GM19438 (cell line): ENCODE measurements around the gene MRPL23.

Source experiments
- ATAC-seq: cut with Tn5 transposase; IDR thresholded peaks from one replicate; pipeline ENCODE4 v1.9.1; 2021; ENCODE audit warnings: low read depth; ENCODE audit not compliant: unreplicated experiment

Gene MRPL23

GRCh38 chr11:1949922-1950321 lies 2.8 kb downstream of the MRPL23 start:
- no peak for ATAC-seq

DNA sequence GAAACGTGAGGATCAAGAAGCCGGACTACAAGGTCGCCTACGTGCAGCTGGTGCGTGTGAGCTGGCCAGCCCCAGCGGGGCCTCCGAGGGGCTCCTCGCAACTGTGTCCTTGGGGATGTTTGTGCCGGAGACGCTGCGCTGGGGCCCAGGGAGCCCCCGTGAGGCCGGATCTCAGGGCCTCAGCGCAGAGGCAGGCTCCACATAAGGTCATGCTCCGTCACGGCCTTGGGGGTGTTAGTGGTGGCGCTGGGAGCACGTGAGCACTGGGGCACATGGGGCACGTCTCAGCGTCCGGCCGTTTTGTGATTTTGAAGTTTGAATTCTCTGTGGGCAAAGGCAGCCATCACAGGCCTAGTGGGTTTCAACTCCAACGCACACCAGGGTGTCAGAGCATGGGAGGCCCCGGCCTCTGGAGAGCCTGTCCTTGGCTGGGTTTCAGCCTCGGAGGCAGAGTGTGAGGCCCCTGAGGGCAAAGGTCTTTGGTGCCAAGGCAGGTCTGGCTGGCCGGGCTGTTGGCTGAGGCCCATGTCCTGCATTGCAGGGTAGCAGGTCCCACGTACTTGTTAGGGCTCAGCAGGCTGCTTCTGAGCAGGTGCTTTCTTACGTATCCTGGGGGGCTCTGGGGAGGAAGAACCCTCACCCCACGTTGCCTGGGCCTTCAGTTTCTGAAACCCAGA lies 5.8 kb downstream of the MRPL23 start:
- ATAC-seq, result no peak

- no peak for ATAC-seq
Measured at GRCh38 chr11:1953489-1954266, 6.5 kb downstream of the MRPL23 start.

DNA sequence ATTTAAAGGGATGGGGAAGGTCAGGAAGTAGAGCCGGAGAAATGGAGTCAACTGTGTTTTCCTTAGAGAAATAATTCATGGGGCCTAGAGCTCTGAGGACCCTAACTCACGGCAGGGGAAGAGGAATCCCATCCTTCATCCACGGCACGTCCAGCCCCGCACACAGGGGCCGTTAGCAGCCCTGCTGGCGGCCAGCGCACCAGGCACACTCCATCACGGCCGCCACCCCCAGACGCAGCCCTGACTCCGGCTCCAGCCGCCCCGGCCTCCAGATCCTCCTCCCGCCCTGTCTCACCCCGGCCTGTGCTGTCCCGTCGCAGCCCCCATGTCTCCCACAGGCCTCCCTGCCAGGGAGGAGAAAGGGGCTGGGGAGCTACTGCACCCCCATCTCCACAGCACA lies 11.2 kb downstream of the MRPL23 start:
- ATAC-seq, result no peak

GRCh38 chr11:1959786-1960185 lies 12.7 kb downstream of the MRPL23 start:
- ATAC-seq, result no peak

GRCh38 chr11:1963864-1964263 lies 16.7 kb downstream of the MRPL23 start:
- no peak for ATAC-seq

GRCh38 chr11:1964348-1964747 lies 17.2 kb downstream of the MRPL23 start:
- no peak for ATAC-seq

DNA sequence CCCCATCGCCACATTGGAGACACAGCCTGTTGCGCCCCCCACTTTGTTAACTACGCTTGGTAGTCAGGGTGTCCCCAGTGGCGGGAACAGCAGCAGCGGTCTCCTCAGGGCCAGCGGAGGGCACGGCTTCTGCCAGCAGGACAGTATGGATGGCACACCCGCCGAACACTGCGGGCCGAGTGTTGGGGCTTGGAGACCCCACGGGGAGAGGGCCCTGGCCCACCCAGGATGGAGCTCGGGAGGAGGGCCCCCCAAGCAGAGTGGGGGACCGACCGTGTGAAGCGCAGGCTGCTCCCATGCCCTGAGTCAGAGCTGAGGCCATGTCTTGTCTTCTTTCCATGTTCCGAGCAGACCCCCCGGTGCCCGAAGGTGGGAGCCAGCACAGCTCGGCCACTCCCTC lies 17.8 kb downstream of the MRPL23 start:
- ATAC-seq, result no peak

GRCh38 chr11:1966531-1966930 lies 19.4 kb downstream of the MRPL23 start:
- ATAC-seq, result no peak

- no peak for ATAC-seq
Measured at GRCh38 chr11:1967641-1968225, 20.6 kb downstream of the MRPL23 start.

DNA sequence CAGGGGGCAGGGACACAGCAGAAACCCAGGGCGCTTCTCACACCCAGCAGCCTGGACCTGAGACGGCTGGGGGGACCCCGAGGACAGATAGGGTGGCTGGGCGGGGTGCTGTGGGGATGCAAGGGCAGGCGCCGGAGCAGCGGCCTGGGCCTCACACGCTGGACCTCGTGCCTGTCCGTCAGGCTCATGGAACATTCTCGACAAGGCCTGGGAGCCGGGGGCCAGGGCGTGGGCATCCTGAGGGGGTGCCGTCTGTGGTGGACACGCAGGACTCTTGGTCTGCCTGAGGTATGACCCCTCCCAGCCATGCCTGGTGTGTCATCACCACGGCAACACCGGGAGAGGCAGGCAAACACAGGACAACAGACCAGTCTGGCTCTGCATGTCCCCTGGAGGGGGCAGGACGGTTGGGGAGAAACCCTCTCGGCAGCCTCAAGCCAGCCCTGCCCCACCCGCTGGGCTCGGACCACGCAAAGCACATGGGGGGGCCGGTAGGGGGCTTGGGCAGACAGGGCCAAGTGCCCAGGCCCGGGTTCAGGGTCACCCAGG lies 21.4 kb downstream of the MRPL23 start:
- ATAC-seq, result no peak

- no peak for ATAC-seq
Measured at GRCh38 chr11:1969035-1969434, 21.9 kb downstream of the MRPL23 start.

GRCh38 chr11:1969776-1970175 lies 22.6 kb downstream of the MRPL23 start:
- ATAC-seq, result no peak

GRCh38 chr11:1970956-1971355 lies 23.8 kb downstream of the MRPL23 start:
- no peak for ATAC-seq

- ATAC-seq, result no peak
Measured at GRCh38 chr11:1975185-1975584, 28.1 kb downstream of the MRPL23 start.

DNA sequence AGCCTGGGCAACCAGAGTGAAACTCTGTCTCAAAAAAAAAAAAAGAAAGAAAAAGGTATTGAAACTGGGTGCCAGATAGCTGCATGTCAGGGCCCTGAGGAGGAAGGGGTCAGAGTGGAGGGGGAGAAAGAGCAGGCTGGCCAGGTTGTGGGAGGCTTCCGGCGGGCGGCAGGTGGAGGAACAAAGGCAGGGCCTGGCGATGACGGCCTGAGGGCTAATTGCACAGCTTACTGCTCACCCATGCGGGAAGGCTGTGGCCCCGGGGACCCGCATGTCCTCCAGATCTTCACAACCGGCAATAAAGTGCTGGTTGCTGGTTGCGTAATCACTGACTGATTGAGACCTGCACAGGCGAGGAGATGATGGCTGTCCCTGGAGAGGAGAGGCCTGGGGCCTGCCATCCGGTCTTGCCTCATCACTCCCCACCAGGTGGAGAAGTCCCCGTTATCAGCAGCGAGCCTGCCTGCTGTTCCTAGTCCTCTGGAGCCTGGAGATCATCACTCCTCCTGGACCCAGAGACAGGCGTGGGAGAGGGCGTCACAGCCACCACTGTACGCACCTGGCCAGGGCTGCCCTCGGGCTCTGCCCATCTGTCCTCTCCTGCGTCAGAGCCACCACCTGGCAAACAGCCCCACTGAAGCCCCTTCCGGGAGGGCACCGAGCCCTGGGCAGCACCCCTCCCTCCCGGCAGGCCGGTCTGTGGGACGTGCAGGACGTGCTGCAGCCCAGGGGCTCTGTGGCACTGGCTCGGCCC lies 31.8 kb downstream of the MRPL23 start:
- ATAC-seq, result no peak

GRCh38 chr11:1979607-1980006 lies 32.5 kb downstream of the MRPL23 start:
- no peak for ATAC-seq

DNA sequence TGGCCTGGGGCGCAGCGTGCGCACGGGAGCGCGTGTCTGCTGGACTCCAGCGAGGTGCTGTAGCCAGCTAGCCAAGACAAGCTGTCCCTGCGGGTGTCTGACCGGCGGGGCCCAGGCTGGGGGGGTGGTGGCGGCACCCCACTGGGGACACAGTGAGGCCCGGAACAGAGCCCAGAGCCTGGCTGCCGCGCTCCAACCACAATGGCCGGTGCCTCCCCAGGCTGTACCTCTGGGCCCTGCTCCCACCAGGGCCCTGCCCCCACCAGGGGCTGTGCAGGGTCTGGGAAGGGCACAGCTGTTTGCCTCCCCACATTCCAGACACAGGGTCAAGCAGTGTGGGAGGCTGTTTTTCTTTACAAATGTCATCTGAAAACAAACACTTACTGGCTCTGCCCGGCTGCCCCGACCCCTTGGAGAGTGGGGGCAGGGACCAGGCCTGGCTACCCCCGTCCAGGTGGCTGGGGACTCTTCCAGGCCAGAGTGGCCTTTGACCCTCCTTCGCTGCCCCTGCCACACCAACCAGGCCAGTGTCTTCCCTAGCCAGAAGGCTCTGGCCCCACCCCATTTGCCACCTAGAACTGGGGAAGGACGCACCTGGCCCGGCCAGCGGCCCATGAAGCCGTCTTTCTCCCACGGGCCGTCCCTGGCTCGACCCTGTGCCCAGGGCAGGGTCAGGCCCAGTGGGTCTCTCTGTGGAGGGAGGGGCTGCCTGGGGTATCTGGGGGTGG lies 35.9 kb downstream of the MRPL23 start:
- ATAC-seq, result no peak

DNA sequence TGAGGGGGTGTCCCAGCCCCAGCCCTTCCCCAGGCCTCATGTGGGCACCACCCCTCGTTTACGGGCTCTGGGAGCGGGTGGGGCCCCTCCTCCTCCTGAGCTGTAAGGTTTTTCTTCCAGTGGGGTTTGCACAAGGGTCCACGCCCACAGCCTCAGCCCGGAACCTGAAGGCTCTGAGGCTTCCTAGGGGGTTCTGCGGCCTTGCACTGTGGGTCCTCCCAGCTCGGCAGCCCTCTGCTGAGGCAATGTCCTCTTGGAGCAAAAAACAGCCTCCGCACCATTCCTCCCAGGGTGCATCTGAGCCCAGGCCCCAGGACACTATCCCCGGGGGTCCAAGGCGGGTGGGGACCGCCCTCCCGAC lies 36.4 kb downstream of the MRPL23 start:
- ATAC-seq, result no peak

GRCh38 chr11:1987024-1987423 lies 39.9 kb downstream of the MRPL23 start:
- no peak for ATAC-seq
